Subcutaneous abdominal adipose tissue (tissue), 5 donors: ENCODE results near the gene KRT84.

ENCODE experiments used
- H3K27ac ChIP-seq: one replicate; pipeline ENCODE4 v1.7.0; 2013; ENCODE audit warnings: low read depth, mild to moderate bottlenecking, inconsistent platforms, low read length, moderate library complexity
- H3K27me3 ChIP-seq, 5 donors: one replicate each; pipeline ENCODE4 v1.7.0; 2013; ENCODE audit warnings: low read length in 5 of 5, inconsistent platforms in 1 of 5; ENCODE audit not compliant: control insufficient read depth in 5 of 5, insufficient read depth in 4 of 5
- H3K36me3 ChIP-seq, 5 donors: one replicate each; pipeline ENCODE4 v1.7.0; 2013; ENCODE audit warnings: low read length in 5 of 5; ENCODE audit not compliant: control insufficient read depth in 5 of 5, insufficient read depth in 5 of 5
- H3K4me1 ChIP-seq, 5 donors: one replicate each; pipeline ENCODE4 v1.7.0; 2013; ENCODE audit warnings: low read length in 5 of 5, mild to moderate bottlenecking in 3 of 5, moderate library complexity in 1 of 5; ENCODE audit not compliant: control insufficient read depth in 5 of 5, insufficient read depth in 5 of 5
- H3K4me3 ChIP-seq, 5 donors: one replicate each; pipeline ENCODE4 v1.7.0; 2013; ENCODE audit warnings: low read length in 5 of 5, low read depth in 1 of 5
- H3K9ac ChIP-seq, 5 donors: one replicate each; pipeline ENCODE4 v1.7.0; 2013; ENCODE audit warnings: low read length in 5 of 5, mild to moderate bottlenecking in 4 of 5, moderate library complexity in 3 of 5
- H3K9me3 ChIP-seq, 5 donors: one replicate each; pipeline ENCODE4 v1.7.0; 2013; ENCODE audit warnings: low read length in 5 of 5; ENCODE audit not compliant: control insufficient read depth in 5 of 5
- donor health status: healthy.
- donor health status: healthy.
- donor health status: healthy.
- donor health status: healthy.
- donor health status: healthy.

Gene KRT84, protein sequence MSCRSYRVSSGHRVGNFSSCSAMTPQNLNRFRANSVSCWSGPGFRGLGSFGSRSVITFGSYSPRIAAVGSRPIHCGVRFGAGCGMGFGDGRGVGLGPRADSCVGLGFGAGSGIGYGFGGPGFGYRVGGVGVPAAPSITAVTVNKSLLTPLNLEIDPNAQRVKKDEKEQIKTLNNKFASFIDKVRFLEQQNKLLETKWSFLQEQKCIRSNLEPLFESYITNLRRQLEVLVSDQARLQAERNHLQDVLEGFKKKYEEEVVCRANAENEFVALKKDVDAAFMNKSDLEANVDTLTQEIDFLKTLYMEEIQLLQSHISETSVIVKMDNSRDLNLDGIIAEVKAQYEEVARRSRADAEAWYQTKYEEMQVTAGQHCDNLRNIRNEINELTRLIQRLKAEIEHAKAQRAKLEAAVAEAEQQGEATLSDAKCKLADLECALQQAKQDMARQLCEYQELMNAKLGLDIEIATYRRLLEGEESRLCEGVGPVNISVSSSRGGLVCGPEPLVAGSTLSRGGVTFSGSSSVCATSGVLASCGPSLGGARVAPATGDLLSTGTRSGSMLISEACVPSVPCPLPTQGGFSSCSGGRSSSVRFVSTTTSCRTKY

DNA sequence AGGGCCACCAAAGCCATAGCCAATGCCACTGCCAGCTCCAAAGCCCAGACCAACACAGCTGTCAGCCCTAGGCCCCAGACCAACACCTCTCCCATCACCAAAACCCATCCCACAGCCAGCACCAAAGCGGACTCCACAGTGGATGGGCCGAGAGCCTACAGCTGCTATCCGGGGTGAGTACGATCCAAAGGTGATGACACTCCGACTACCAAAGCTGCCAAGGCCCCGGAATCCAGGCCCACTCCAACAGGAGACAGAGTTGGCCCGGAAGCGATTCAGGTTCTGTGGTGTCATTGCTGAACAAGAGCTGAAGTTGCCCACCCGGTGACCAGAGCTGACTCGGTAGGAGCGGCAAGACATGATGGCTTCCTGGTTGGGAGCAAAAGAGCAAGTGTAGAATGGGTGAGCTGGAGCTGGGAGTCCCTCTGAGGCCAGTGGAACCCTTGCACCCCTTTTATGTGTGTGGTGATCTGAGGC, at the start of gene KRT84:
KRT84 (minus strand) TSS at position 427 of the 477 bp plus-strand sequence; CDS start at position 360, 67 bp downstream.
- no peak within 1 kb of the TSS for H3K27ac ChIP-seq
- H3K27me3 ChIP-seq, result peaks cover 0 to 9% (median 0%) of the 10 kb centered on the region in 5 donors
- H3K36me3 ChIP-seq, result no peaks in the 10 kb centered on the region
- no peak within 1 kb of the TSS for H3K4me3 ChIP-seq
- no peaks in the 10 kb centered on the region for H3K9me3 ChIP-seq
- H3K4me1 ChIP-seq, result no peaks in the 10 kb centered on the region
- H3K9ac ChIP-seq, result no peak within 1 kb of the TSS

DNA sequence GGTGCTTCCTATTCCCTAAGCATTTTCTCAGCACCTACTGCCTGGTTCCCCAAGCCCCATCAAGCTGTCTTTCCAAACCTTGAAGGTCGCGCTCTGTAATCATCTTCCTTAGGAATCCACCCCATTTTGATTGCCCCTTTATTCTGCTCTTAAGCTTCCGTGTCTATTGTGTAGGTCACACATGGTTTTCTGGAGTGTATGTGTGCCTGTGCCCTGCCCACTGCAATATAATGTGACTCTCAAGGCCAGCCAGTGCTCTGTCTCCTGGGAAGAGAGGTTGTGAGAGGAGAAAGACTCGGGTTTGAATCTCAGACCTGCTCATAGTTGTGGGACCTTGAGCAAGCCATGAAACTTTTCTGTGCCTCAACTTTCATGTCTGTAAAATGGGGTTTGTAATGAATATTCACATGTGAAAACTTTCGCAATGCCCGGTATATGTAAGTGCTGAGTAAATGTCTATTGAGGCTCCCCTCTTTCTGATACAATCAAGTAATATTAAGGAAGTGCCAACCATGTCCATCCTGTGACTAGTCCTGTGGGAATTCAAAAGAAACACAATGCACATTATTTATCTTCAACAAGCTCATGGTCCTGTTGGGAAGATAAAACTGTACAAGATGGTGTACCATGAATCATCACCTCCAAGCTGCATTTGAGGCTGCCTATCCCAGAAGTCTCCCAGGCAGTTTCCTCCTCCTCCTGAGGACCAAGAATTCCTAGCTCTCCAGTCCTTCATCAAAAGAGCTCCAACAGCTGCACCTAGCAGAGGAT, 49.5 kb upstream of the KRT84 start:
- no peaks in the 10 kb centered on the region for H3K36me3 ChIP-seq
- peaks cover 0 to 2% (median 0%) of the 10 kb centered on the region in 5 donors for H3K27me3 ChIP-seq
- H3K9me3 ChIP-seq, result no peaks in the 10 kb centered on the region
- H3K4me1 ChIP-seq, result no peaks in the 10 kb centered on the region
- H3K27ac ChIP-seq, result no peak overlapping the region
- no peak overlapping the region for H3K4me3 ChIP-seq
- H3K9ac ChIP-seq, result no peak overlapping the region

DNA sequence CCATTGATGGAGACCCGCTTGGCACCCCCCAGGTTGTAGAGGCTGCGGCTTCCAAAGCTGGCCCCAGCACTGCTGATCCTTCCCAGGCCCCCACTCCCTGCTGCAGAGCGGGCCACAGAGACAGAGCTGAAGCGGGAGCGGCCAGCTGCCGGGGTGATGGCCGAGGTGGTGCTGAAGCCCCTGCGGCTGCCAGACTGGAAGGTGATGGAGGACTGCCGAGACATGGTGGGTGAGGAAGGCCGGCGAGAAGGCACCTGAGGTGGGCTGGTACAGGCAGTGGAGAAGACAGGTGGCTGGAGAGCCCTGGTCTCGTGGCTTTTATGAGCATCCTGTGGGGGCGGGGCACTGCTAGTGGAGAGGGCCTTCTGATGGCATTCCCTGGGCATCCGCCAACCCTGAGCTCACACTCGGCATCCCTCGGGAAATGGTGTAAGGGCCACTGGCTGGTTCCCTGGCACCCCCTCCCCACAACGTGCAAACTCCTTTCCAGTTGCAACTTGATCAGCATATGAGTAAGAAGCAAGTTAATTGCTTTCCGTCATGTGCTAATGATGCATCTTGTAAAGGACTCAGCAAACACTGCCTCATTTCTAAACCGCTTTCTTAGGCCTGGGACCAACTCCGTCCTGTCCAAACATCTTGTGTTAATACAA, 48.8 kb upstream of the KRT84 start, which contains the start of gene KRT75:
KRT75 (minus strand) TSS at position 291 of the 653 bp plus-strand sequence; CDS start at position 224, 67 bp downstream.
- no peaks in the 10 kb centered on the region for H3K36me3 ChIP-seq
- H3K9ac ChIP-seq, result no peak within 1 kb of the TSS
- H3K27me3 ChIP-seq, result peaks cover 0 to 2% (median 0%) of the 10 kb centered on the region in 5 donors
- no peak within 1 kb of the TSS for H3K27ac ChIP-seq
- H3K4me1 ChIP-seq, result no peaks in the 10 kb centered on the region
- H3K9me3 ChIP-seq, result no peaks in the 10 kb centered on the region
- no peak within 1 kb of the TSS for H3K4me3 ChIP-seq

DNA sequence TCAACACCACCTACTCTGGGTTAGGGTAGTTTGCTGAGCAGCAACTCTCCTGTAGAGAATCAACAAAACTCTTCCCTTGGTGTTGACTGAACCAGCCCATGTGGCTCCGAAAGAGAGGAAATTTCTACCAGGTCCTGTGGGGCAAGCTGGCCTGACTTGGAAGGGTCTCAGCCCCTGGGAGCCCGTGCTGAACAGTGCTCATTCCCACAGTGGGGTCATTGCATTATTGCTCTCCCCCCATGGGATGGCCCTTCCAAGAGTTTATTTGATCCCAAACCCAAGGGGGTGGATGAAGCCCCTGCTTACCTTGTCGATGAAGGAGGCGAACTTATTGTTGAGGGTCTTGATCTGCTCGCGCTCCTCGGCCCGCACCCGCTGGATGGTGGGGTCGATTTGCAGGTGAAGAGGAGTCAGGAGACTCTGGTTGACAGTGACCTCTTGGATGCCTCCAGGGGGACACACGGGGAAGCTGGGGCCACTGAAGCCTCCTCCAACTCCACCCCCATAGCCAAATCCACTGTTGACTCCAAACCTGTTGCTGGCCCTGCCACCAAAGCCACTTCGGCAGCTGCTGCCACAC, 48.1 kb upstream of the KRT84 start:
- Histone ChIP-seq H3K9me3 (no peaks in the 10 kb centered on the region), H3K36me3 (no peaks in the 10 kb centered on the region), H3K27ac (no peak overlapping the region), H3K4me3 (no peak overlapping the region), H3K27me3 (peaks cover 0 to 2% (median 0%) of the 10 kb centered on the region in 5 donors), H3K4me1 (no peaks in the 10 kb centered on the region), H3K9ac (no peak overlapping the region)

DNA sequence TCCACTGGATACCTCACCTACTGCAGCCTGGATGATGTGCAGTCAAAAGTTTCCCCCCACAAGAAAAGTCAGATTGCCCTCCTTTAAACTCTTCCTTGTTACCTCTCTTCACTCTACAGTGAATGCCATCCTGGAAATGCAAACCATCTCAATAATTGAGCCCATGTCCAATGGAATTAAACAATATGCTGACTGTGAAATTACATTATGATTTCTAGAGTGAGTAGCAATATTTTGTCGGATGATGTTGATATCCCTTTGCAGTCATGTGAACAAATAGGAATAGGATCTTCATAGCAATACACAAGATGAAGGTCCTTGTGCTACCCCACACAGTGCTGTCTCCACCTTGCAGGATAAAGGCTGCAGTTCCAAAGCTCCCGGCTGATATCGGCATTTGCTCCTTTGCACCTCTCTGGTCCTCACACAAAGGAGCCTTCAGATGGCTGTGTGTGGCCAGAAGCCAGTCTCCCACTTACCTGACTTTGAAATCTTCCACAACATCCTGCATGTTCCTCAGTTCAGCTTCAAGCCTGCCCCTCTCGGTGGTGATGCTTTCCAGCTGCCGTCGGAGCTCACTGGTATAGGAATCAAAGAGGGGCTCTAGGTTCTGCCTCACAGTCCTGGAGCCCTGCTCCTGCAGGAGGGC, 47.2 kb upstream of the KRT84 start:
- no peaks in the 10 kb centered on the region for H3K4me1 ChIP-seq
- H3K27me3 ChIP-seq, result peaks cover 0 to 2% (median 0%) of the 10 kb centered on the region in 5 donors
- no peak overlapping the region for H3K9ac ChIP-seq
- no peak overlapping the region for H3K27ac ChIP-seq
- no peak overlapping the region for H3K4me3 ChIP-seq
- H3K9me3 ChIP-seq, result no peaks in the 10 kb centered on the region
- H3K36me3 ChIP-seq, result no peaks in the 10 kb centered on the region

DNA sequence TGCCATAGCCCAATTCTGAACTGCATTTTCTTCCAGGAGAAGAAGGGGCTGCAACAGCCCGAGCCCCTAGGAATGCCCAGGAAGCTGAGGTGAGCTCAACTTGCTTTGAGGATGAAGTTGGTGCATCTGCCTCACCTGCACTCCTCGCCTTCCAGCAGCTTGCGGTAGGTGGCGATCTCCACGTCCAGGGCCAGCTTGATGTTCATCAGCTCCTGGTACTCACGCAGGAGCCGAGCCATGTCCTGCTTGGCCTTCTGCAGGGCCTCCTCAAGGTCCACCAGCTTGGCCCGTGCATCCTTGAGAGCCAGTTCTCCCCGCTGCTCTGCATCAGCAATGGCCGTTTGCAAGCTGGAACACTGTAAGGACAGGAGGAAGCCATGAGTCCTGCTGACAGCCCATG, 42.7 kb upstream of the KRT84 start:
- no peaks in the 10 kb centered on the region for H3K36me3 ChIP-seq
- no peak overlapping the region for H3K4me3 ChIP-seq
- H3K27ac ChIP-seq, result no peak overlapping the region
- no peaks in the 10 kb centered on the region for H3K27me3 ChIP-seq
- peaks cover 0 to 9% (median 8%) of the 10 kb centered on the region in 5 donors for H3K4me1 ChIP-seq
- H3K9me3 ChIP-seq, result no peaks in the 10 kb centered on the region
- no peak overlapping the region for H3K9ac ChIP-seq

DNA sequence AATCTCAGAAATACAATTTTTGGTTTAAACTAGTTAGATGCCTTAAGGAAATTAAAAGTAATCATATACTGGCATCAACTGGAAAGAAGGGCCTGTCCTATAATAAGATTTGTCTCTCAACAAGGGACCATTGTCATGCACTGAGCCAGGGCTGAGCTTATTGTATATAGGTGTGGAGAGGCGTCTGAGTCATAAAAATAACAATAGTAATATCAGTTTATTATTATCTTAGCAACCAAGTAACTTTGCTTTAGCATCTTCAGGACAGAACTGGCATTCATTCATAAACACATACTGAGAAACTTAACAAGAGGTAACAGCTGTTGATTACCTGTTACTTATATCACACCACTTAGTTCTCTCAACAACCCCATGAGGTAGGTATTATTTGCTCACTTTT, 41.6 kb upstream of the KRT84 start:
- H3K27me3 ChIP-seq, result no peaks in the 10 kb centered on the region
- H3K36me3 ChIP-seq, result no peaks in the 10 kb centered on the region
- H3K27ac ChIP-seq, result no peak overlapping the region
- peaks cover 0 to 13% (median 12%) of the 10 kb centered on the region in 5 donors for H3K4me1 ChIP-seq
- H3K4me3 ChIP-seq, result no peak overlapping the region
- no peaks in the 10 kb centered on the region for H3K9me3 ChIP-seq
- H3K9ac ChIP-seq, result no peak overlapping the region

DNA sequence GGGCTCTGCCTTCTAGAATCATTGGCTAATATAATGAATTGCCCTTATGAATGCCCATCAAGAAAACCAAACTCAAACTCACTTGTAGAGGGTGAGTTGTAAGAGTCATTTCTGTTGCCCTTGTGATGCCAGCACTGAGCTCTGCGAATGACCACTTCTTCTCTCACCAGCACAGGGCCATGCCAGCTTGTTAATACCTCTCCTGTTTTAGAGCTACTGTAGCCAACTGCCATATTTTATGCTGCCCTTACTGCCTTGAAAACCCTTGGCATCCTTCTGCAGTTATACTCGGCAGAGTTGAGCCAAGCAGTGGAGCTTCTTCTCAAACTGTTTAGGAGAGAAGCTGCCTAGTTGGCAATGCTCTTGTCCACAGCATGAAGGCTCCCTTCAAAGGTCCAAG, 40.6 kb upstream of the KRT84 start:
- Histone ChIP-seq H3K36me3 (no peaks in the 10 kb centered on the region), H3K4me1 (peaks cover 0 to 13% (median 12%) of the 10 kb centered on the region in 5 donors), H3K9me3 (no peaks in the 10 kb centered on the region), H3K27ac (no peak overlapping the region), H3K27me3 (no peaks in the 10 kb centered on the region), H3K4me3 (no peak overlapping the region), H3K9ac (no peak overlapping the region)

DNA sequence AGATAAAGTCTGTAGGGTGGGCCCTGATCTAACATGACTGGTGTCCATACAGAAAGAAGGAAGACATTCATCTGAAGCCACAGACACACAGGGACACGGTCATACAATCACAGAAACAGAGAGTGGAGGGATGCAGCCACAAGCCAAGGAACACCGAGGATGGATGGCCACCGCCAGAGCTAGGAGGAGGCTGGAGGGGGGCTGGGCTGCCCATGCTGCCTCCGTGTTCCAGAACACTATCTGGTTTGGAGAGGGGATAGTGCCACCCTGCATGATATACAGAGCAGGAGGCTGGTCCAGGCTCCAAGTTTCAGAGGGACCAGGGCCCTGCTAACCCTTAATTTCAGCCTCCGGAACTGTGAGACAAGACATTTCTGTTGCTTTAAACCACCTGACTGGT, 40.0 kb upstream of the KRT84 start:
- H3K9ac ChIP-seq, result no peak overlapping the region
- peaks cover 0 to 13% (median 12%) of the 10 kb centered on the region in 5 donors for H3K4me1 ChIP-seq
- H3K4me3 ChIP-seq, result no peak overlapping the region
- no peaks in the 10 kb centered on the region for H3K27me3 ChIP-seq
- no peaks in the 10 kb centered on the region for H3K9me3 ChIP-seq
- no peak overlapping the region for H3K27ac ChIP-seq
- no peaks in the 10 kb centered on the region for H3K36me3 ChIP-seq
